Stimulated activated naive CD8-positive, alpha-beta T cell treated with anti-CD3 and anti-CD28 coated beads, Interleukin-15, Interleukin-2, amounts not matched to agents 100 U/mL and 50 U/mL, for 24 hours (primary cell): ENCODE results near the gene RNMT.
A peak's percentile ranks its signal among the peaks of the same experiment; 100 is the strongest.

ENCODE experiments used
- ATAC-seq: fragments of 150-1000 bp; cut with Tn5 transposase; one replicate; pipeline ENCODE4 v1.10.0; 2021
- DNase-seq: peaks from one replicate; pipeline ENCODE4 v3.0.0; 2021

RNMT gene

GRCh38 chr18:13811993-13812392, 85.5 kb downstream of the RNMT start:
- no peak for DNase-seq
- no peak for ATAC-seq

DNA sequence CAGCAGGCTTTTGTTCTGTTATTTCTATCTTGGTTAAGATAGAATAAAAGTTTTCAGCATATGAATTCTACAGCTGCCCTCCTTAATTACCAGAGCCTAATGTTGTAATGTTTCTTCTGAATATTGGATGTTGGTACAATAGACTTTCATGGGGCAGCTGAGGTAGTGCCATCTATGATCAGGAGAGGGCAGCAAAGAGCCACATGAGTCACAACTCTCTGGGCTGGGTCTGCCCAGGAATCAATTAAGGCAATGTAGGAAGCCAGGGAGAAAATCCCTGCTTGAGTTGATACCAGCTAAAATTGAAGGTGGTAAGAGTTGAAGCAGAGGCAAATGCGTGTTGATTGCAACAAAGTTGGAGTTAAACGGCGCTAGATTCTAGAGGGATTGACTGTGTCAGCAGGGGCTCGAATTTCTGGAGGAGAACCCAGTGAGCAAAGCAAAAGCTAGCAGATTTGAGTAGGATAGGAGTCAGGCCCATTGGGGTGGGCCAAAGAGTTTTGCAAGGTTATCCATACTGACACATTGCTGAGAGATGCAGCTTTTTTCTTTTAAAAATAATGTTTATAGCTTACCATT, 86.9 kb downstream of the RNMT start:
- ATAC-seq (peak; percentile 69), DNase-seq (peak; percentile 65)
